Hepatocyte (in vitro differentiated cells): ENCODE data around the gene RELB. TPM values are rescaled to one million over a fixed set of nuclear protein-coding genes. Genes with fewer than 3 reads are reported as not detected.

ENCODE experiments used
- DNase-seq: peaks from one replicate; pipeline ENCODE4 v3.0.0-alpha.2; 2016; ENCODE audit warnings: low spot score
- H2AFZ ChIP-seq: fragments of 200-600 bp; sonication (generic); 2 replicates; pipeline ENCODE4 v1.6.0; 2016; ENCODE audit warnings: antibody characterized with exemption, mild to moderate bottlenecking
- H3K27ac ChIP-seq: fragments of 200-600 bp; sonication (generic); 2 replicates; pipeline ENCODE4 v1.5.1; 2016; ENCODE audit warnings: mild to moderate bottlenecking
- H3K27me3 ChIP-seq: fragments of 200-600 bp; sonication (generic); 2 replicates; pipeline ENCODE4 v1.6.1; 2016
- H3K36me3 ChIP-seq: fragments of 200-600 bp; sonication (generic); replicated peaks from 2 replicates; pipeline ENCODE4 v1.5.1; 2016; ENCODE audit warnings: low read depth; ENCODE audit not compliant: insufficient read depth
- H3K4me1 ChIP-seq: fragments of 200-600 bp; sonication (generic); 2 replicates; pipeline ENCODE4 v1.5.1; 2016; ENCODE audit warnings: mild to moderate bottlenecking, moderate library complexity; ENCODE audit not compliant: insufficient read depth
- H3K4me2 ChIP-seq: fragments of 200-600 bp; sonication (generic); 2 replicates; pipeline ENCODE4 v1.6.0; 2016
- H3K4me3 ChIP-seq: fragments of 200-600 bp; sonication (generic); 2 replicates; pipeline ENCODE4 v1.5.1; 2016; ENCODE audit warnings: mild to moderate bottlenecking
- H3K79me2 ChIP-seq: fragments of 200-600 bp; sonication (generic); 2 replicates; pipeline ENCODE4 v1.6.0; 2017; ENCODE audit warnings: mild to moderate bottlenecking
- H3K9me2 ChIP-seq: fragments of 200-600 bp; sonication (generic); replicated peaks from 2 replicates; pipeline ENCODE4 v1.6.0; 2017; ENCODE audit warnings: mild to moderate bottlenecking; ENCODE audit not compliant: insufficient read depth
- H3K9me3 ChIP-seq: fragments of 200-600 bp; sonication (generic); 2 replicates; pipeline ENCODE4 v1.5.1; 2016; ENCODE audit warnings: low read depth, mild to moderate bottlenecking
- H4K20me1 ChIP-seq: fragments of 200-600 bp; sonication (generic); 2 replicates; pipeline ENCODE4 v1.6.0; 2016; ENCODE audit warnings: mild to moderate bottlenecking; ENCODE audit not compliant: insufficient read depth, poor library complexity, severe bottlenecking
- CTCF ChIP-seq: fragments of 200-600 bp; sonication (generic); IDR thresholded peaks from 2 replicates; pipeline ENCODE4 v1.5.1; 2016; ENCODE audit warnings: antibody characterized with exemption, mild to moderate bottlenecking; ENCODE audit not compliant: poor library complexity
- EZH2 ChIP-seq: fragments of 200-600 bp; sonication (generic); IDR thresholded peaks from 2 replicates; pipeline ENCODE4 v1.6.1; 2016; ENCODE audit warnings: antibody characterized with exemption, mild to moderate bottlenecking, borderline replicate concordance
- EZH2phosphoT487 ChIP-seq: fragments of 200-600 bp; sonication (generic); IDR thresholded peaks from one replicate; pipeline ENCODE4 v1.6.1; 2018; ENCODE audit warnings: antibody characterized with exemption, mild to moderate bottlenecking, low read depth, moderate library complexity; ENCODE audit not compliant: unreplicated experiment, severe bottlenecking
- WGBS: methylation state at CpG from one replicate; pipeline ENCODE4 v1.1.6; 2016; ENCODE audit warnings: low lambda C conversion rate; ENCODE audit errors: missing lambda C conversion rate; 5-methylcytosine and 5-hydroxymethylcytosine counted together
- polyA plus RNA-seq: library from polyadenylated mRNA; unstranded; fragments of >200 nt; fragmentation: Nextera tagmentation; extraction: Ambion mirVana; gene quantifications from 2 replicates; pipeline ENCODE4 v1.2.1, GENCODE V29; 2016
- small RNA-seq: library from RNA; depleted of rRNA; stranded (forward); fragments of <200 nt; gene quantifications from one replicate; pipeline ENCODE3, GENCODE V24; 2014
- total RNA-seq: library from RNA; depleted of rRNA; stranded (reverse); fragments of >200 nt; gene quantifications from 2 replicates; pipeline ENCODE4 v1.2.3, GENCODE V29; 2014

RELB gene
- total and polyA plus RNA-seq, 2 experiments from 2014 or later, result 6.3 to 9.1 TPM

- no peak for DNase-seq
- no peaks in the 10 kb centered on the region for H3K36me3 ChIP-seq
- peaks cover 45% of the 10 kb centered on the region for H3K79me2 ChIP-seq
- H3K4me3 ChIP-seq, result no peak overlapping the region
- no peak for TF ChIP-seq CTCF
- no peak for TF ChIP-seq EZH2phosphoT487
- no peak for TF ChIP-seq EZH2
- no peaks in the 10 kb centered on the region for H3K27me3 ChIP-seq
- H3K9me3 ChIP-seq, result no peaks in the 10 kb centered on the region
- H3K9me2 ChIP-seq, result no peaks in the 10 kb centered on the region
- no peak overlapping the region for H2AFZ ChIP-seq
- H4K20me1 ChIP-seq, result no peaks in the 10 kb centered on the region
- H3K27ac ChIP-seq, result no peak overlapping the region
- 95% methylated on average over 4 of the region's 4 CpGs for WGBS
- no peaks in the 10 kb centered on the region for H3K4me1 ChIP-seq
- no peak overlapping the region for H3K4me2 ChIP-seq
Observed at GRCh38 chr19:45086480-45086879, 85.2 kb downstream of the RELB start.

- Histone ChIP-seq H3K36me3 (no peaks in the 10 kb centered on the region), H3K27ac (no peak overlapping the region)
Observed at GRCh38 chr19:45087531-45087930, 86.3 kb downstream of the RELB start.

More at GRCh38 chr19:45087531-45087930, 86.3 kb downstream of the RELB start:
- WGBS, result 95% methylated on average over 11 of the region's 11 CpGs
- Histone ChIP-seq H4K20me1 (no peaks in the 10 kb centered on the region), H3K79me2 (peaks cover 35% of the 10 kb centered on the region), H3K4me1 (no peaks in the 10 kb centered on the region), H3K9me2 (no peaks in the 10 kb centered on the region), H3K9me3 (no peaks in the 10 kb centered on the region), H3K27me3 (no peaks in the 10 kb centered on the region), H3K4me2 (no peak overlapping the region), H3K4me3 (no peak overlapping the region), H2AFZ (no peak overlapping the region)
- TF ChIP-seq EZH2phosphoT487 (no peak), CTCF (no peak), EZH2 (no peak)
- DNase-seq, result no peak

Small RNAs within 50 kb of the gene (small RNA-seq; reads per million reads assigned to genes)
- gene RNU6-611P, result not detected

Other genes starting within 250 kb of the RELB start
- 26.2 and 28.3 TPM in 2 replicates for gene CBLC, start 223.6 kb upstream of the RELB start, total RNA-seq
- gene CBLC, start 223.6 kb upstream of the RELB start, polyA plus RNA-seq, result 38.1 and 39.7 TPM in 2 replicates
- gene BCAM, start 192.4 kb upstream of the RELB start, total RNA-seq, result 53.3 and 77.1 TPM in 2 replicates
- 34.7 and 41.8 TPM in 2 replicates for gene BCAM, start 192.4 kb upstream of the RELB start, polyA plus RNA-seq
- gene NECTIN2, start 155.2 kb upstream of the RELB start, total RNA-seq, result 174 and 193 TPM in 2 replicates
- 300 and 307 TPM in 2 replicates for gene NECTIN2, start 155.2 kb upstream of the RELB start, polyA plus RNA-seq
- 60.9 and 67.9 TPM in 2 replicates for gene TOMM40, start 110.2 kb upstream of the RELB start, total RNA-seq
- gene TOMM40, start 110.2 kb upstream of the RELB start, polyA plus RNA-seq, result 83.1 and 83.7 TPM in 2 replicates
- gene APOE, start 95.7 kb upstream of the RELB start, total RNA-seq, result 3,920 and 3,946 TPM in 2 replicates
- 3,558 and 4,019 TPM in 2 replicates for gene APOE, start 95.7 kb upstream of the RELB start, polyA plus RNA-seq
- gene APOC1, start 86.9 kb upstream of the RELB start, total RNA-seq, result 330 and 390 TPM in 2 replicates
- 395 and 606 TPM in 2 replicates for gene APOC1, start 86.9 kb upstream of the RELB start, polyA plus RNA-seq
- not detected in 2 replicates for gene APOC4, start 59.2 kb upstream of the RELB start, total RNA-seq
- gene APOC4, start 59.2 kb upstream of the RELB start, polyA plus RNA-seq, result 1.1 TPM in 1 of 2 replicates, not detected in the other
- gene APOC2, start 55.4 kb upstream of the RELB start, total RNA-seq, result 435 and 454 TPM in 2 replicates
- gene APOC2, start 55.4 kb upstream of the RELB start, polyA plus RNA-seq, result 603 and 827 TPM in 2 replicates
- gene CLPTM1, start 46.1 kb upstream of the RELB start, total RNA-seq, result 41.0 and 49.1 TPM in 2 replicates
- gene CLPTM1, start 46.1 kb upstream of the RELB start, polyA plus RNA-seq, result 89.7 and 93.1 TPM in 2 replicates
- gene CLASRP, start 37.6 kb downstream of the RELB start, total RNA-seq, result 32.3 and 56.2 TPM in 2 replicates
- gene CLASRP, start 37.6 kb downstream of the RELB start, polyA plus RNA-seq, result 45.8 and 74.5 TPM in 2 replicates
- 0.52 TPM in 1 of 2 replicates, not detected in the other for gene ZNF296, start 75.0 kb downstream of the RELB start, total RNA-seq
- gene ZNF296, start 75.0 kb downstream of the RELB start, polyA plus RNA-seq, result 1.2 TPM in 1 of 2 replicates, not detected in the other
- 48.8 and 50.7 TPM in 2 replicates for gene GEMIN7, start 77.8 kb downstream of the RELB start, total RNA-seq
- 55.3 and 69.0 TPM in 2 replicates for gene GEMIN7, start 77.8 kb downstream of the RELB start, polyA plus RNA-seq
- 28.1 and 30.8 TPM in 2 replicates for gene PPP1R37, start 91.7 kb downstream of the RELB start, total RNA-seq
- 14.0 and 15.2 TPM in 2 replicates for gene PPP1R37, start 91.7 kb downstream of the RELB start, polyA plus RNA-seq
- 0.08 and 0.27 TPM in 2 replicates for gene NKPD1, start 159.5 kb downstream of the RELB start, total RNA-seq
- gene NKPD1, start 159.5 kb downstream of the RELB start, polyA plus RNA-seq, result 0.50 and 0.60 TPM in 2 replicates
- gene TRAPPC6A, start 176.8 kb downstream of the RELB start, total RNA-seq, result 24.6 and 25.7 TPM in 2 replicates
- gene TRAPPC6A, start 176.8 kb downstream of the RELB start, polyA plus RNA-seq, result 60.1 and 75.8 TPM in 2 replicates
- gene BLOC1S3, start 177.3 kb downstream of the RELB start, total RNA-seq, result 8.4 and 12.5 TPM in 2 replicates
- gene BLOC1S3, start 177.3 kb downstream of the RELB start, polyA plus RNA-seq, result 15.6 and 17.1 TPM in 2 replicates
- gene EXOC3L2, start 243.9 kb downstream of the RELB start, total RNA-seq, result 0.08 and 1.3 TPM in 2 replicates
- 0.13 TPM in 1 of 2 replicates, not detected in the other for gene EXOC3L2, start 243.9 kb downstream of the RELB start, polyA plus RNA-seq
- gene MARK4, start 249.8 kb downstream of the RELB start, total RNA-seq, result 9.5 and 23.0 TPM in 2 replicates
- 13.5 and 14.8 TPM in 2 replicates for gene MARK4, start 249.8 kb downstream of the RELB start, polyA plus RNA-seq